Measurements from ENCODE around the gene TMEM121. TPM values are rescaled to one million over a fixed set of nuclear protein-coding genes. Genes with fewer than 3 reads are reported as not detected.
"Not testable (repeated sequence)": the region's sequence is repeated elsewhere in the genome, so short reads cannot be mapped to it uniquely, and the experiment has no call there.

Gene TMEM121
- polyA plus RNA-seq, 1 donor = 2.8 TPM

GRCh38 chr14:105568140-105568843, 41.9 kb downstream of the TMEM121 start:
- DNase-seq = not testable (repeated sequence)

- no peak for DNase-seq
Measured at GRCh38 chr14:105568859-105569766, 42.7 kb downstream of the TMEM121 start.

GRCh38 chr14:105570482-105570881, 44.1 kb downstream of the TMEM121 start:
- DNase-seq = no peak

- not testable (repeated sequence) for DNase-seq
Measured at GRCh38 chr14:105571181-105571951, 45.0 kb downstream of the TMEM121 start.

- not testable (repeated sequence) for DNase-seq
Measured at GRCh38 chr14:105572063-105572462, 45.7 kb downstream of the TMEM121 start.

- DNase-seq = not testable (repeated sequence)
Measured at GRCh38 chr14:105573841-105574240, 47.5 kb downstream of the TMEM121 start.

- DNase-seq = not testable (repeated sequence)
Measured at GRCh38 chr14:105574411-105574810, 48.0 kb downstream of the TMEM121 start.

GRCh38 chr14:105575016-105575700, 48.8 kb downstream of the TMEM121 start:
- DNase-seq = not testable (repeated sequence)

GRCh38 chr14:105576525-105577088, 50.2 kb downstream of the TMEM121 start:
- no peak for DNase-seq

GRCh38 chr14:105577314-105577861, 51.0 kb downstream of the TMEM121 start:
- DNase-seq = no peak

GRCh38 chr14:105578070-105578469, 51.7 kb downstream of the TMEM121 start:
- DNase-seq = no peak

GRCh38 chr14:105579221-105579620, 52.8 kb downstream of the TMEM121 start:
- DNase-seq = not testable (repeated sequence)

Other genes starting within 250 kb of the TMEM121 start
- gene BRF1, start 225.6 kb upstream of the TMEM121 start, polyA plus RNA-seq (ENCODE audit: insufficient read length) = 37.6 TPM
- gene PACS2, start 211.8 kb upstream of the TMEM121 start, polyA plus RNA-seq (ENCODE audit: insufficient read length) = 67.0 TPM
- gene TEX22, start 128.0 kb upstream of the TMEM121 start, polyA plus RNA-seq (ENCODE audit: insufficient read length) = 1.4 TPM
- gene MTA1, start 106.8 kb upstream of the TMEM121 start, polyA plus RNA-seq (ENCODE audit: insufficient read length) = 117 TPM
- gene CRIP2, start 51.8 kb upstream of the TMEM121 start, polyA plus RNA-seq (ENCODE audit: insufficient read length) = 87.4 TPM
- gene CRIP1, start 39.7 kb upstream of the TMEM121 start, polyA plus RNA-seq (ENCODE audit: insufficient read length) = 22.7 TPM
- gene TEDC1, start 35.3 kb upstream of the TMEM121 start, polyA plus RNA-seq (ENCODE audit: insufficient read length) = 5.6 TPM

Data from left kidney (tissue), 2 donors.